ENCODE measurements around the gene TEDDM1. TPM values are rescaled to one million over a fixed set of nuclear protein-coding genes. Genes with fewer than 3 reads are reported as not detected.

Gene TEDDM1
- total and polyA plus RNA-seq, 2 of the 13 experiments (the other 11 are each of a cell fraction or from before 2014, with no cell fraction given): not detected

- TF ChIP-seq ZMAT3 (CRISPR knock-in tag; conservative IDR thresholded peaks at IDR 0.05) (peak; percentile 46; the same call in 1 of the 2 replicates), EED (CRISPR knock-in tag; IDR thresholded peaks at IDR 0.05) (peak; percentile 22; the same call in 1 of the 2 replicates), KDM5A (IDR thresholded peaks at IDR 0.05; ENCODE audit: borderline replicate concordance, low read length) (no peak), ZNF101 (CRISPR knock-in tag; IDR thresholded peaks at IDR 0.05; ENCODE audit: borderline replicate concordance, low read depth) (peak; percentile 51; the same call in 1 of the 2 replicates), ZNF367 (CRISPR knock-in tag; IDR thresholded peaks at IDR 0.05; ENCODE audit: borderline replicate concordance) (0 out of 2 replicates have a peak, but pooled peaks have one; percentile 36), SMC3 (IDR thresholded peaks at IDR 0.05; ENCODE audit: low read length) (no peak), PAWR (CRISPR knock-in tag; IDR thresholded peaks at IDR 0.05; ENCODE audit: borderline replicate concordance) (no peak), NFE2L1 (CRISPR knock-in tag; IDR thresholded peaks at IDR 0.05; ENCODE audit: borderline replicate concordance) (no peak), SUZ12 (IDR thresholded peaks at IDR 0.05; ENCODE audit: low read depth, low read length) (no peak), ZNF180 (CRISPR knock-in tag; IDR thresholded peaks at IDR 0.05; ENCODE audit: borderline replicate concordance, low read depth) (0 out of 2 replicates have a peak, but pooled peaks have one; percentile 32), GTF3A (CRISPR knock-in tag; conservative IDR thresholded peaks at IDR 0.05) (no peak), ZNF614 (CRISPR knock-in tag; IDR thresholded peaks at IDR 0.05; ENCODE audit: borderline replicate concordance) (peak; percentile 18; the same call in 1 of the 2 replicates), ZNF780A (CRISPR knock-in tag; IDR thresholded peaks at IDR 0.05) (no peak), ZNF761 (CRISPR knock-in tag; conservative IDR thresholded peaks at IDR 0.05) (peak; percentile 42; the same call in 1 of the 2 replicates), ZNF615 (CRISPR knock-in tag; IDR thresholded peaks at IDR 0.05; ENCODE audit: borderline replicate concordance) (peak; percentile 71; the same call in 1 of the 2 replicates), ZNF570 (CRISPR knock-in tag; IDR thresholded peaks at IDR 0.05; ENCODE audit: borderline replicate concordance) (0 out of 2 replicates have a peak, but pooled peaks have one; percentile 27), ZBTB33 (CRISPR knock-in tag; IDR thresholded peaks at IDR 0.05) (no peak), FIP1L1 (IDR thresholded peaks at IDR 0.05; ENCODE audit: borderline replicate concordance, insufficient read depth, low read depth, low read length) (0 out of 2 replicates have a peak, but pooled peaks have one; percentile 60), STAT5B (CRISPR knock-in tag; IDR thresholded peaks at IDR 0.05) (no peak), ZNF550 (CRISPR knock-in tag; IDR thresholded peaks at IDR 0.05; ENCODE audit: borderline replicate concordance) (no peak), ATF7 (IDR thresholded peaks at IDR 0.05) (no peak), ATF7 (CRISPR knock-in tag; IDR thresholded peaks at IDR 0.05) (no peak; the same call in 1 of the 2 replicates), THYN1 (CRISPR knock-in tag; IDR thresholded peaks at IDR 0.05; ENCODE audit: borderline replicate concordance, low read depth) (no peak), ZNF18 (CRISPR knock-in tag; IDR thresholded peaks at IDR 0.05; ENCODE audit: insufficient replicate concordance) (no peak)
- TF ChIP-seq, protein P1, sequence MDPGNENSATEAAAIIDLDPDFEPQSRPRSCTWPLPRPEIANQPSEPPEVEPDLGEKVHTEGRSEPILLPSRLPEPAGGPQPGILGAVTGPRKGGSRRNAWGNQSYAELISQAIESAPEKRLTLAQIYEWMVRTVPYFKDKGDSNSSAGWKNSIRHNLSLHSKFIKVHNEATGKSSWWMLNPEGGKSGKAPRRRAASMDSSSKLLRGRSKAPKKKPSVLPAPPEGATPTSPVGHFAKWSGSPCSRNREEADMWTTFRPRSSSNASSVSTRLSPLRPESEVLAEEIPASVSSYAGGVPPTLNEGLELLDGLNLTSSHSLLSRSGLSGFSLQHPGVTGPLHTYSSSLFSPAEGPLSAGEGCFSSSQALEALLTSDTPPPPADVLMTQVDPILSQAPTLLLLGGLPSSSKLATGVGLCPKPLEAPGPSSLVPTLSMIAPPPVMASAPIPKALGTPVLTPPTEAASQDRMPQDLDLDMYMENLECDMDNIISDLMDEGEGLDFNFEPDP (CRISPR knock-in tag; conservative IDR thresholded peaks at IDR 0.05): no peak
Observed at GRCh38 chr1:182391362-182392049, 9.0 kb downstream of the TEDDM1 start, which contains the start of gene GLUL (continued).
